ENCODE results near the gene TIMM22.

The TIMM22 gene

DNA sequence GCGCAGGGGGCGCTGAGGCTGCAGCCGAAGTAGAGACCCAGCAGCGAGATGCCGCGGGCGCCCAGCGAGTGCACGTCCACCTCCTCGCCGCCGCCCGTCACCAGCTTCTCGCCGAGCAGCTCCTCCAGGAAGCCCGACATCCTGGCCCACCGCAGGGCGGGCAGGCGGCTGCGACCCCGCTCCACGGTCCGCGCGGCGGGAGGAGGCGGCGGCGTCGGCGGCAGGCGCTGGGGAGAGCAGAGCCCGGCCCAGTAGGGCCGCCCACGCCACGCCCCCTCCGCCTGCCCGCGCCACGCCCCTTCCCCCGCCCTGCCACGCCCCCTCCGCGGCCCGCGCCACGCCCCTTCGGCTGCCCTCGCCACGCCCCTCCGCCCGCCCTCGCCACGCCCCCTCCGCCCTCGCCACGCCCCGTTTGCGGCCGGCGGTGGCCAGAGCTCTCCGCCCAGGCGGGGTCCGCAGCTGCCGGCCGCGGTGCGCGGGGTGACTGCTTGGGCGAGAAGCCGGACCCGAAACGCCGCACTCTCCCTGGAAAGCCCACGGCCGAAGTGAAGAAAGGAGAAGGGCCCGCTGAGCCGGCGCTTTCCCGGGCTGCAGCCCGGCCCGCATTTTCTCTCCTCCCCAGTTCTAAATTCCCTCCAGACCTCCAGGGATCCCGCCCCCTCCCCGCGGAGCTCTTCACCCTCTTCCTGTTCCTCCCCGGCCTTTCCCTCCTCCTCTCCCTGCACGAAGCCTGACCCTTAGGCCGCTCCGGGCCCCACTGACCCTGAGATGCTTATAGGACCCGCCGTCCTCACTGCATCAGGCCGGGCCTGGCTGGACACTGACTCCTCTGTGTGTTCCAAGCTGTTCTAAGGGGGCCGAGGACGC, 17.2 kb upstream of the TIMM22 start, which contains the start of gene NXN (continued):
- TF ChIP-seq MEIS1 (CRISPR knock-in tag; IDR thresholded peaks at IDR 0.05; ENCODE audit: borderline replicate concordance) (0 out of 2 replicates have a peak, but pooled peaks have one; percentile 65), GLI4 (tag by site-specific recombination; IDR thresholded peaks at IDR 0.05) (no peak), KLF1 (tag by site-specific recombination; IDR thresholded peaks at IDR 0.05) (peak; percentile 57), ZNF555 (tag by site-specific recombination; conservative IDR thresholded peaks at IDR 0.05) (no peak), ZNF571 (tag by site-specific recombination; IDR thresholded peaks at IDR 0.05) (no peak), ZXDB (tag by site-specific recombination; IDR thresholded peaks at IDR 0.05) (no peak), ZFP69B (tag by site-specific recombination; IDR thresholded peaks at IDR 0.05) (peak; percentile 32; the same call in 1 of the 2 replicates), KLF9 (tag by site-specific recombination; IDR thresholded peaks at IDR 0.05; ENCODE audit: low read depth) (peak; percentile 73), ZNF768 (tag by site-specific recombination; IDR thresholded peaks at IDR 0.05) (no peak), ZNF777 (tag by site-specific recombination; IDR thresholded peaks at IDR 0.05; ENCODE audit: borderline replicate concordance) (no peak), ZNF561 (tag by site-specific recombination; IDR thresholded peaks at IDR 0.05; ENCODE audit: borderline replicate concordance) (peak; percentile 72; the same call in 1 of the 2 replicates), ZNF23 (tag by site-specific recombination; IDR thresholded peaks at IDR 0.05; ENCODE audit: borderline replicate concordance) (no peak), WT1 (tag by site-specific recombination; IDR thresholded peaks at IDR 0.05) (no peak), ZNF174 (tag by site-specific recombination; IDR thresholded peaks at IDR 0.05) (no peak), ZNF341 (tag by site-specific recombination; IDR thresholded peaks at IDR 0.05; ENCODE audit: low read depth) (peak; percentile 70), ZNF521 (tag by site-specific recombination; IDR thresholded peaks at IDR 0.05) (no peak), SALL2 (tag by site-specific recombination; IDR thresholded peaks at IDR 0.05; ENCODE audit: borderline replicate concordance) (no peak), ZNF580 (tag by site-specific recombination; IDR thresholded peaks at IDR 0.05) (no peak), ZNF132 (tag by site-specific recombination; IDR thresholded peaks at IDR 0.05; ENCODE audit: borderline replicate concordance) (no peak), ZNF366 (tag by site-specific recombination; conservative IDR thresholded peaks at IDR 0.05) (no peak), ZSCAN30 (tag by site-specific recombination; IDR thresholded peaks at IDR 0.05) (peak; percentile 61; the same call in 1 of the 2 replicates), KLF7 (tag by site-specific recombination; IDR thresholded peaks at IDR 0.05; ENCODE audit: borderline replicate concordance) (no peak), ZNF501 (tag by site-specific recombination; IDR thresholded peaks at IDR 0.05) (no peak)
- TF ChIP-seq, protein P1, sequence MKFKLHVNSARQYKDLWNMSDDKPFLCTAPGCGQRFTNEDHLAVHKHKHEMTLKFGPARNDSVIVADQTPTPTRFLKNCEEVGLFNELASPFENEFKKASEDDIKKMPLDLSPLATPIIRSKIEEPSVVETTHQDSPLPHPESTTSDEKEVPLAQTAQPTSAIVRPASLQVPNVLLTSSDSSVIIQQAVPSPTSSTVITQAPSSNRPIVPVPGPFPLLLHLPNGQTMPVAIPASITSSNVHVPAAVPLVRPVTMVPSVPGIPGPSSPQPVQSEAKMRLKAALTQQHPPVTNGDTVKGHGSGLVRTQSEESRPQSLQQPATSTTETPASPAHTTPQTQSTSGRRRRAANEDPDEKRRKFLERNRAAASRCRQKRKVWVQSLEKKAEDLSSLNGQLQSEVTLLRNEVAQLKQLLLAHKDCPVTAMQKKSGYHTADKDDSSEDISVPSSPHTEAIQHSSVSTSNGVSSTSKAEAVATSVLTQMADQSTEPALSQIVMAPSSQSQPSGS (tag by site-specific recombination; IDR thresholded peaks at IDR 0.05; ENCODE audit: low read depth): no peak
- TF ChIP-seq, protein P2, sequence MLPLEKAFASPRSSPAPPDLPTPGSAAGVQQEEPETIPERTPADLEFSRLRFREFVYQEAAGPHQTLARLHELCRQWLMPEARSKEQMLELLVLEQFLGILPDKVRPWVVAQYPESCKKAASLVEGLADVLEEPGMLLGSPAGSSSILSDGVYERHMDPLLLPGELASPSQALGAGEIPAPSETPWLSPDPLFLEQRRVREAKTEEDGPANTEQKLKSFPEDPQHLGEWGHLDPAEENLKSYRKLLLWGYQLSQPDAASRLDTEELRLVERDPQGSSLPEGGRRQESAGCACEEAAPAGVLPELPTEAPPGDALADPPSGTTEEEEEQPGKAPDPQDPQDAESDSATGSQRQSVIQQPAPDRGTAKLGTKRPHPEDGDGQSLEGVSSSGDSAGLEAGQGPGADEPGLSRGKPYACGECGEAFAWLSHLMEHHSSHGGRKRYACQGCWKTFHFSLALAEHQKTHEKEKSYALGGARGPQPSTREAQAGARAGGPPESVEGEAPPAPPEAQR (tag by site-specific recombination; IDR thresholded peaks at IDR 0.05): no peak
- TF ChIP-seq, protein P3, sequence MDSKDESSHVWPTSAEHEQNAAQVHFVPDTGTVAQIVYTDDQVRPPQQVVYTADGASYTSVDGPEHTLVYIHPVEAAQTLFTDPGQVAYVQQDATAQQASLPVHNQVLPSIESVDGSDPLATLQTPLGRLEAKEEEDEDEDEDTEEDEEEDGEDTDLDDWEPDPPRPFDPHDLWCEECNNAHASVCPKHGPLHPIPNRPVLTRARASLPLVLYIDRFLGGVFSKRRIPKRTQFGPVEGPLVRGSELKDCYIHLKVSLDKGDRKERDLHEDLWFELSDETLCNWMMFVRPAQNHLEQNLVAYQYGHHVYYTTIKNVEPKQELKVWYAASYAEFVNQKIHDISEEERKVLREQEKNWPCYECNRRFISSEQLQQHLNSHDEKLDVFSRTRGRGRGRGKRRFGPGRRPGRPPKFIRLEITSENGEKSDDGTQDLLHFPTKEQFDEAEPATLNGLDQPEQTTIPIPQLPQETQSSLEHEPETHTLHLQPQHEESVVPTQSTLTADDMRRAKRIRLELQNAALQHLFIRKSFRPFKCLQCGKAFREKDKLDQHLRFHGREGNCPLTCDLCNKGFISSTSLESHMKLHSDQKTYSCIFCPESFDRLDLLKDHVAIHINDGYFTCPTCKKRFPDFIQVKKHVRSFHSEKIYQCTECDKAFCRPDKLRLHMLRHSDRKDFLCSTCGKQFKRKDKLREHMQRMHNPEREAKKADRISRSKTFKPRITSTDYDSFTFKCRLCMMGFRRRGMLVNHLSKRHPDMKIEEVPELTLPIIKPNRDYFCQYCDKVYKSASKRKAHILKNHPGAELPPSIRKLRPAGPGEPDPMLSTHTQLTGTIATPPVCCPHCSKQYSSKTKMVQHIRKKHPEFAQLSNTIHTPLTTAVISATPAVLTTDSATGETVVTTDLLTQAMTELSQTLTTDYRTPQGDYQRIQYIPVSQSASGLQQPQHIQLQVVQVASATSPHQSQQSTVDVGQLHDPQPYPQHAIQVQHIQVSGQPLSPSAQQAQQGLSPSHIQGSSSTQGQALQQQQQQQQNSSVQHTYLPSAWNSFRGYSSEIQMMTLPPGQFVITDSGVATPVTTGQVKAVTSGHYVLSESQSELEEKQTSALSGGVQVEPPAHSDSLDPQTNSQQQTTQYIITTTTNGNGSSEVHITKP (tag by site-specific recombination; IDR thresholded peaks at IDR 0.05): peak; percentile 95
- TF ChIP-seq, protein P4, sequence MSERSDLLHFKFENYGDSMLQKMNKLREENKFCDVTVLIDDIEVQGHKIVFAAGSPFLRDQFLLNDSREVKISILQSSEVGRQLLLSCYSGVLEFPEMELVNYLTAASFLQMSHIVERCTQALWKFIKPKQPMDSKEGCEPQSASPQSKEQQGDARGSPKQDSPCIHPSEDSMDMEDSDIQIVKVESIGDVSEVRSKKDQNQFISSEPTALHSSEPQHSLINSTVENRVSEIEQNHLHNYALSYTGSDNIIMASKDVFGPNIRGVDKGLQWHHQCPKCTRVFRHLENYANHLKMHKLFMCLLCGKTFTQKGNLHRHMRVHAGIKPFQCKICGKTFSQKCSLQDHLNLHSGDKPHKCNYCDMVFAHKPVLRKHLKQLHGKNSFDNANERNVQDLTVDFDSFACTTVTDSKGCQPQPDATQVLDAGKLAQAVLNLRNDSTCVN (tag by site-specific recombination; optimal IDR thresholded peaks at IDR 0.05): peak; percentile 49
- TF ChIP-seq, protein P5, sequence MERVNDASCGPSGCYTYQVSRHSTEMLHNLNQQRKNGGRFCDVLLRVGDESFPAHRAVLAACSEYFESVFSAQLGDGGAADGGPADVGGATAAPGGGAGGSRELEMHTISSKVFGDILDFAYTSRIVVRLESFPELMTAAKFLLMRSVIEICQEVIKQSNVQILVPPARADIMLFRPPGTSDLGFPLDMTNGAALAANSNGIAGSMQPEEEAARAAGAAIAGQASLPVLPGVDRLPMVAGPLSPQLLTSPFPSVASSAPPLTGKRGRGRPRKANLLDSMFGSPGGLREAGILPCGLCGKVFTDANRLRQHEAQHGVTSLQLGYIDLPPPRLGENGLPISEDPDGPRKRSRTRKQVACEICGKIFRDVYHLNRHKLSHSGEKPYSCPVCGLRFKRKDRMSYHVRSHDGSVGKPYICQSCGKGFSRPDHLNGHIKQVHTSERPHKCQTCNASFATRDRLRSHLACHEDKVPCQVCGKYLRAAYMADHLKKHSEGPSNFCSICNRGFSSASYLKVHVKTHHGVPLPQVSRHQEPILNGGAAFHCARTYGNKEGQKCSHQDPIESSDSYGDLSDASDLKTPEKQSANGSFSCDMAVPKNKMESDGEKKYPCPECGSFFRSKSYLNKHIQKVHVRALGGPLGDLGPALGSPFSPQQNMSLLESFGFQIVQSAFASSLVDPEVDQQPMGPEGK (tag by site-specific recombination; IDR thresholded peaks at IDR 0.05): peak; percentile 55

Measured in HEK293 (cell line).